Body of pancreas (tissue), 4 donors: ENCODE measurements around the gene WIPI1.

Source experiments
- CTCF ChIP-seq, 7 experiments: fragments of 450-650 bp in 4 of 7; fragments of 200-600 bp in 3 of 7; sonication (generic) in 3 of 7; IDR thresholded peaks; one replicate each; pipeline ENCODE4 v1.5.1; 2016 to 2019; ENCODE audit warnings: antibody characterized with exemption in 7 of 7
- POLR2A ChIP-seq, 3 donors: fragments of 450-650 bp; IDR thresholded peaks; one replicate each; pipeline ENCODE4 v1.6.1; 2016; ENCODE audit warnings: antibody characterized with exemption in 3 of 3, mild to moderate bottlenecking in 2 of 3

DNA sequence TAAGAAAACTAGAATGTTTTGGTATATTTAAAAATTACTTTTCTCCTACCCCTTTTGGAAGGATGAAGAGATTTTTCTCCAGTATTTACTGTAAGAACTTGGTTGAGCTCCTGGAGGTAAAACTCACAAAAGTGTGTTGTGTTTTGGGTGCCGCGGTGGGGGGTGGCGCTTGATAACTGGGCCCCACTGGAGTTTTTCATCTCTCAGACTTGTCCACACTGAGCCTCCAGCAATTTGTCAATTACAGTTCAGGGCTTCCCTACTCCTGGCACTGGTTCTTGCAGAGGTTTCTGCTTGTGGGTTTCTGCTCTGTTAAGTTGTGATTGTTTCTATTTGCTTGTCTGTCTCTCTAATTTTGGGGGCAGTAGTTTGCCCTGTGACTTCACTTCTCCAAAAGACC, 40.0 kb downstream of the WIPI1 start:
- TF ChIP-seq POLR2A (IDR thresholded peaks at IDR 0.05) (no peak), CTCF (IDR thresholded peaks at IDR 0.05) (no peak)
